Stimulated activated CD4-positive, alpha-beta T cell treated with anti-CD3 and anti-CD28 coated beads, Interleukin-4, amount 100 ng/mL, for 4 hours (primary cell): ENCODE results near the gene RBM45.
"Not testable (repeated sequence)": the region's sequence is repeated elsewhere in the genome, so short reads cannot be mapped to it uniquely, and the experiment has no call there.

Experiments
- DNase-seq, 2 experiments: peaks; one replicate each; pipeline ENCODE4 v3.0.0-alpha.2; 2020

RBM45 gene

GRCh38 chr2:178108176-178108575, 4.1 kb upstream of the RBM45 start:
- DNase-seq = no peak

GRCh38 chr2:178109813-178110212, 2.4 kb upstream of the RBM45 start:
- no peak for DNase-seq

- no peak for DNase-seq
Observed at GRCh38 chr2:178110681-178111080, 1.6 kb upstream of the RBM45 start.

GRCh38 chr2:178111743-178112142, 494 bp upstream of the RBM45 start:
- DNase-seq = no peak

- no peak for DNase-seq
Observed at GRCh38 chr2:178114462-178114861, 2.2 kb downstream of the RBM45 start.

GRCh38 chr2:178115271-178115670, 3.0 kb downstream of the RBM45 start:
- DNase-seq = no peak

- no peak for DNase-seq
Observed at GRCh38 chr2:178117725-178118124, 5.5 kb downstream of the RBM45 start.

GRCh38 chr2:178119179-178119922, 7.1 kb downstream of the RBM45 start:
- DNase-seq = no peak

- no peak for DNase-seq
Observed at GRCh38 chr2:178123163-178123562, 10.9 kb downstream of the RBM45 start.

GRCh38 chr2:178125125-178125524, 12.9 kb downstream of the RBM45 start:
- no peak for DNase-seq

GRCh38 chr2:178125862-178126261, 13.6 kb downstream of the RBM45 start:
- DNase-seq = no peak

- no peak for DNase-seq
Observed at GRCh38 chr2:178128836-178129630, 16.8 kb downstream of the RBM45 start.

- no peak for DNase-seq
Observed at GRCh38 chr2:178136321-178137025, 24.2 kb downstream of the RBM45 start.

- no peak for DNase-seq
Observed at GRCh38 chr2:178142274-178143065, 30.2 kb downstream of the RBM45 start.

- DNase-seq = no peak
Observed at GRCh38 chr2:178143481-178143880, 31.2 kb downstream of the RBM45 start.

- no peak for DNase-seq
Observed at GRCh38 chr2:178152033-178152432, 39.8 kb downstream of the RBM45 start.

GRCh38 chr2:178152542-178152941, 40.3 kb downstream of the RBM45 start:
- DNase-seq = no peak

- DNase-seq = no peak
Observed at GRCh38 chr2:178152977-178153376, 40.7 kb downstream of the RBM45 start.

- not testable (repeated sequence) for DNase-seq
Observed at GRCh38 chr2:178153878-178154277, 41.6 kb downstream of the RBM45 start.

- no peak for DNase-seq
Observed at GRCh38 chr2:178155524-178155923, 43.3 kb downstream of the RBM45 start.

GRCh38 chr2:178157574-178157973, 45.3 kb downstream of the RBM45 start:
- no peak for DNase-seq

GRCh38 chr2:178159966-178160365, 47.7 kb downstream of the RBM45 start:
- no peak for DNase-seq

GRCh38 chr2:178160601-178161000, 48.4 kb downstream of the RBM45 start:
- DNase-seq = no peak
